Measurements from ENCODE around the gene TBC1D16. TPM values are rescaled to one million over a fixed set of nuclear protein-coding genes. Genes with fewer than 3 reads are reported as not detected.

The TBC1D16 gene, protein sequence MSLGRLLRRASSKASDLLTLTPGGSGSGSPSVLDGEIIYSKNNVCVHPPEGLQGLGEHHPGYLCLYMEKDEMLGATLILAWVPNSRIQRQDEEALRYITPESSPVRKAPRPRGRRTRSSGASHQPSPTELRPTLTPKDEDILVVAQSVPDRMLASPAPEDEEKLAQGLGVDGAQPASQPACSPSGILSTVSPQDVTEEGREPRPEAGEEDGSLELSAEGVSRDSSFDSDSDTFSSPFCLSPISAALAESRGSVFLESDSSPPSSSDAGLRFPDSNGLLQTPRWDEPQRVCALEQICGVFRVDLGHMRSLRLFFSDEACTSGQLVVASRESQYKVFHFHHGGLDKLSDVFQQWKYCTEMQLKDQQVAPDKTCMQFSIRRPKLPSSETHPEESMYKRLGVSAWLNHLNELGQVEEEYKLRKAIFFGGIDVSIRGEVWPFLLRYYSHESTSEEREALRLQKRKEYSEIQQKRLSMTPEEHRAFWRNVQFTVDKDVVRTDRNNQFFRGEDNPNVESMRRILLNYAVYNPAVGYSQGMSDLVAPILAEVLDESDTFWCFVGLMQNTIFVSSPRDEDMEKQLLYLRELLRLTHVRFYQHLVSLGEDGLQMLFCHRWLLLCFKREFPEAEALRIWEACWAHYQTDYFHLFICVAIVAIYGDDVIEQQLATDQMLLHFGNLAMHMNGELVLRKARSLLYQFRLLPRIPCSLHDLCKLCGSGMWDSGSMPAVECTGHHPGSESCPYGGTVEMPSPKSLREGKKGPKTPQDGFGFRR
- total RNA-seq (2021) (89.8 to 96.1 TPM (median 90.4 TPM) in 3 replicates), Bru-seq, nascent RNA (percentile 68 among the genes with signal in this experiment)
- long read RNA-seq, experiment 1, full-length matches to known transcripts: 24 of 238 reads
- long read RNA-seq, experiment 1, partial matches to known transcripts: 36 of 238 reads
- long read RNA-seq, experiment 1, other reads (novel, unspliced or antisense): 178 of 238 reads
- long read RNA-seq, experiment 2, full-length matches to known transcripts: 5 of 105 reads
- long read RNA-seq, experiment 2, partial matches to known transcripts: 13 of 105 reads
- long read RNA-seq, experiment 2, other reads (novel, unspliced or antisense): 87 of 105 reads
- long read RNA-seq, experiment 3, partial matches to known transcripts: 2 of 12 reads
- long read RNA-seq, experiment 3, other reads (novel, unspliced or antisense): 9 of 12 reads

DNA sequence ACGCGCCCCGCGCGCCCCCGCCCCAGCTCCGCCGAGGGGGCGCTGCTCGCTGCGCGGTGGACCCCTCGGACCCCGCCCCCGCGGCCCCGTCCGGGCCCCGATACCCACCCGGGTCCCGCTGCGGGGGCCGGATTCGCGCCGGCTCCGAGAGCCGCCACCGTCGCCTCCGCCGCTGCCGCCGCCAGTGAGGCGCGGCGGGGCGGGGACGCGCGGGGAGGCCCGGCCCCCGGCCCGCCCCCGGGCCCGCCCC lies at the start of gene TBC1D16:
Gene TBC1D16 (minus strand): TSS at position 186 of the 250 bp plus-strand sequence. CDS start 22,325 bp downstream, outside the sequence.
- TF ChIP-seq, protein P1, sequence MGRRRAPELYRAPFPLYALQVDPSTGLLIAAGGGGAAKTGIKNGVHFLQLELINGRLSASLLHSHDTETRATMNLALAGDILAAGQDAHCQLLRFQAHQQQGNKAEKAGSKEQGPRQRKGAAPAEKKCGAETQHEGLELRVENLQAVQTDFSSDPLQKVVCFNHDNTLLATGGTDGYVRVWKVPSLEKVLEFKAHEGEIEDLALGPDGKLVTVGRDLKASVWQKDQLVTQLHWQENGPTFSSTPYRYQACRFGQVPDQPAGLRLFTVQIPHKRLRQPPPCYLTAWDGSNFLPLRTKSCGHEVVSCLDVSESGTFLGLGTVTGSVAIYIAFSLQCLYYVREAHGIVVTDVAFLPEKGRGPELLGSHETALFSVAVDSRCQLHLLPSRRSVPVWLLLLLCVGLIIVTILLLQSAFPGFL (CRISPR knock-in tag; IDR thresholded peaks at IDR 0.05; ENCODE audit: borderline replicate concordance): no peak
- TF ChIP-seq ZNF219 (CRISPR knock-in tag; IDR thresholded peaks at IDR 0.05; ENCODE audit: borderline replicate concordance) (no peak), ESRRA (CRISPR knock-in tag; IDR thresholded peaks at IDR 0.05; ENCODE audit: borderline replicate concordance) (no peak), JUN (CRISPR knock-in tag; IDR thresholded peaks at IDR 0.05) (no peak), ZNF232 (CRISPR knock-in tag; IDR thresholded peaks at IDR 0.05) (no peak)
- TF ChIP-seq, protein P2, sequence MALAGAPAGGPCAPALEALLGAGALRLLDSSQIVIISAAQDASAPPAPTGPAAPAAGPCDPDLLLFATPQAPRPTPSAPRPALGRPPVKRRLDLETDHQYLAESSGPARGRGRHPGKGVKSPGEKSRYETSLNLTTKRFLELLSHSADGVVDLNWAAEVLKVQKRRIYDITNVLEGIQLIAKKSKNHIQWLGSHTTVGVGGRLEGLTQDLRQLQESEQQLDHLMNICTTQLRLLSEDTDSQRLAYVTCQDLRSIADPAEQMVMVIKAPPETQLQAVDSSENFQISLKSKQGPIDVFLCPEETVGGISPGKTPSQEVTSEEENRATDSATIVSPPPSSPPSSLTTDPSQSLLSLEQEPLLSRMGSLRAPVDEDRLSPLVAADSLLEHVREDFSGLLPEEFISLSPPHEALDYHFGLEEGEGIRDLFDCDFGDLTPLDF (CRISPR knock-in tag; IDR thresholded peaks at IDR 0.05): no peak
- TF ChIP-seq, protein P3, sequence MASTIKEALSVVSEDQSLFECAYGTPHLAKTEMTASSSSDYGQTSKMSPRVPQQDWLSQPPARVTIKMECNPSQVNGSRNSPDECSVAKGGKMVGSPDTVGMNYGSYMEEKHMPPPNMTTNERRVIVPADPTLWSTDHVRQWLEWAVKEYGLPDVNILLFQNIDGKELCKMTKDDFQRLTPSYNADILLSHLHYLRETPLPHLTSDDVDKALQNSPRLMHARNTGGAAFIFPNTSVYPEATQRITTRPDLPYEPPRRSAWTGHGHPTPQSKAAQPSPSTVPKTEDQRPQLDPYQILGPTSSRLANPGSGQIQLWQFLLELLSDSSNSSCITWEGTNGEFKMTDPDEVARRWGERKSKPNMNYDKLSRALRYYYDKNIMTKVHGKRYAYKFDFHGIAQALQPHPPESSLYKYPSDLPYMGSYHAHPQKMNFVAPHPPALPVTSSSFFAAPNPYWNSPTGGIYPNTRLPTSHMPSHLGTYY (CRISPR knock-in tag; IDR thresholded peaks at IDR 0.05): no peak
- TF ChIP-seq, protein P4, sequence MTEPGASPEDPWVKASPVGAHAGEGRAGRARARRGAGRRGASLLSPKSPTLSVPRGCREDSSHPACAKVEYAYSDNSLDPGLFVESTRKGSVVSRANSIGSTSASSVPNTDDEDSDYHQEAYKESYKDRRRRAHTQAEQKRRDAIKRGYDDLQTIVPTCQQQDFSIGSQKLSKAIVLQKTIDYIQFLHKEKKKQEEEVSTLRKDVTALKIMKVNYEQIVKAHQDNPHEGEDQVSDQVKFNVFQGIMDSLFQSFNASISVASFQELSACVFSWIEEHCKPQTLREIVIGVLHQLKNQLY (CRISPR knock-in tag; IDR thresholded peaks at IDR 0.05): no peak
- TF ChIP-seq, protein P5, sequence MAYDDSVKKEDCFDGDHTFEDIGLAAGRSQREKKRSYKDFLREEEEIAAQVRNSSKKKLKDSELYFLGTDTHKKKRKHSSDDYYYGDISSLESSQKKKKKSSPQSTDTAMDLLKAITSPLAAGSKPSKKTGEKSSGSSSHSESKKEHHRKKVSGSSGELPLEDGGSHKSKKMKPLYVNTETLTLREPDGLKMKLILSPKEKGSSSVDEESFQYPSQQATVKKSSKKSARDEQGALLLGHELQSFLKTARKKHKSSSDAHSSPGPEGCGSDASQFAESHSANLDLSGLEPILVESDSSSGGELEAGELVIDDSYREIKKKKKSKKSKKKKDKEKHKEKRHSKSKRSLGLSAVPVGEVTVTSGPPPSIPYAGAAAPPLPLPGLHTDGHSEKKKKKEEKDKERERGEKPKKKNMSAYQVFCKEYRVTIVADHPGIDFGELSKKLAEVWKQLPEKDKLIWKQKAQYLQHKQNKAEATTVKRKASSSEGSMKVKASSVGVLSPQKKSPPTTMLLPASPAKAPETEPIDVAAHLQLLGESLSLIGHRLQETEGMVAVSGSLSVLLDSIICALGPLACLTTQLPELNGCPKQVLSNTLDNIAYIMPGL (CRISPR knock-in tag; IDR thresholded peaks at IDR 0.05): no peak
- TF ChIP-seq, protein P6, sequence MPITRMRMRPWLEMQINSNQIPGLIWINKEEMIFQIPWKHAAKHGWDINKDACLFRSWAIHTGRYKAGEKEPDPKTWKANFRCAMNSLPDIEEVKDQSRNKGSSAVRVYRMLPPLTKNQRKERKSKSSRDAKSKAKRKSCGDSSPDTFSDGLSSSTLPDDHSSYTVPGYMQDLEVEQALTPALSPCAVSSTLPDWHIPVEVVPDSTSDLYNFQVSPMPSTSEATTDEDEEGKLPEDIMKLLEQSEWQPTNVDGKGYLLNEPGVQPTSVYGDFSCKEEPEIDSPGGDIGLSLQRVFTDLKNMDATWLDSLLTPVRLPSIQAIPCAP (CRISPR knock-in tag; IDR thresholded peaks at IDR 0.05): no peak
- Mint-ChIP-seq H3K27ac (peak within 1 kb of the TSS; percentile 86), H3K36me3 (peaks cover 6% of the 10 kb centered on the region), H3K27me3 (ENCODE audit: low read depth) (no peaks in the 10 kb centered on the region), H3K4me1 (peaks cover 35% of the 10 kb centered on the region), H3K9me3 (no peaks in the 10 kb centered on the region), H3K4me3 (peak within 1 kb of the TSS; percentile 93)
- no peak for DNase-seq (ENCODE audit: low spot score)
- ChIA-PET CTCF (interaction anchor here (1.3 kb wide), 1 partner anchor 48 kb away, joined by 3 read pairs; no protein-coding TSS in a partner anchor), POLR2A (interaction anchor here (1.2 kb wide), 1 partner anchor 27 kb away, joined by 3 read pairs; no protein-coding TSS in a partner anchor)
- no peak for ATAC-seq

DNA sequence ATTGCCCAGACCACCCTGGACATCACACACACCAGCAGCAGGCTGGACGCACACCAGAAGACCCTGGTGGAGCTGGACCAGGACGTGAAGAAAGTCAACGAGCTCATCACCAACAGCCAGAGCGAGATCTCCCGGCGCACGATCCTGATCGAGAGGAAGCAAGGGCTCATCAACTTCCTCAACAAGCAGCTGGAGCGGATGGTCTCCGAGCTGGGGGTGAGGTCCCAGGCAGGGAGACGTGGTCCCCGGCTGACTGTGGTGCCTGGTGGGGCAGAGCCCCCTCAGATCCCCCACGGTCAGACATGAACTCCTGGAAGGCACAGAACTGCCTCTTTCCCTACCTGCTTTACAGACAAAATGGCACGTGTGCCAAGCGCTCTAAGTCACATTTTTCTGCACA lies 49.1 kb upstream of the TBC1D16 start:
- Mint-ChIP-seq H3K4me1 (peaks cover 8% of the 10 kb centered on the region; the same call in 1 of the 2 replicates), H3K36me3 (no peaks in the 10 kb centered on the region), H3K27me3 (ENCODE audit: low read depth) (no peaks in the 10 kb centered on the region), H3K4me3 (no peak overlapping the region), H3K27ac (no peak overlapping the region), H3K9me3 (no peaks in the 10 kb centered on the region)
- ChIA-PET POLR2A (no interaction called here), CTCF (interaction anchor here (1.3 to 7.1 kb wide), 3 partner anchors 40 to 77 kb away, joined by 3 to 72 read pairs (median 33); no protein-coding TSS in a partner anchor)
- ATAC-seq (no peak), DNase-seq (ENCODE audit: low spot score) (no peak)
- TF ChIP-seq ZNF232 (CRISPR knock-in tag; IDR thresholded peaks at IDR 0.05) (no peak), RELA (CRISPR knock-in tag; IDR thresholded peaks at IDR 0.05; ENCODE audit: borderline replicate concordance) (no peak)
- TF ChIP-seq, protein P7, sequence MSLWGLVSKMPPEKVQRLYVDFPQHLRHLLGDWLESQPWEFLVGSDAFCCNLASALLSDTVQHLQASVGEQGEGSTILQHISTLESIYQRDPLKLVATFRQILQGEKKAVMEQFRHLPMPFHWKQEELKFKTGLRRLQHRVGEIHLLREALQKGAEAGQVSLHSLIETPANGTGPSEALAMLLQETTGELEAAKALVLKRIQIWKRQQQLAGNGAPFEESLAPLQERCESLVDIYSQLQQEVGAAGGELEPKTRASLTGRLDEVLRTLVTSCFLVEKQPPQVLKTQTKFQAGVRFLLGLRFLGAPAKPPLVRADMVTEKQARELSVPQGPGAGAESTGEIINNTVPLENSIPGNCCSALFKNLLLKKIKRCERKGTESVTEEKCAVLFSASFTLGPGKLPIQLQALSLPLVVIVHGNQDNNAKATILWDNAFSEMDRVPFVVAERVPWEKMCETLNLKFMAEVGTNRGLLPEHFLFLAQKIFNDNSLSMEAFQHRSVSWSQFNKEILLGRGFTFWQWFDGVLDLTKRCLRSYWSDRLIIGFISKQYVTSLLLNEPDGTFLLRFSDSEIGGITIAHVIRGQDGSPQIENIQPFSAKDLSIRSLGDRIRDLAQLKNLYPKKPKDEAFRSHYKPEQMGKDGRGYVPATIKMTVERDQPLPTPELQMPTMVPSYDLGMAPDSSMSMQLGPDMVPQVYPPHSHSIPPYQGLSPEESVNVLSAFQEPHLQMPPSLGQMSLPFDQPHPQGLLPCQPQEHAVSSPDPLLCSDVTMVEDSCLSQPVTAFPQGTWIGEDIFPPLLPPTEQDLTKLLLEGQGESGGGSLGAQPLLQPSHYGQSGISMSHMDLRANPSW (CRISPR knock-in tag; conservative IDR thresholded peaks at IDR 0.05; ENCODE audit: low read depth): no peak
- TF ChIP-seq, protein P8, sequence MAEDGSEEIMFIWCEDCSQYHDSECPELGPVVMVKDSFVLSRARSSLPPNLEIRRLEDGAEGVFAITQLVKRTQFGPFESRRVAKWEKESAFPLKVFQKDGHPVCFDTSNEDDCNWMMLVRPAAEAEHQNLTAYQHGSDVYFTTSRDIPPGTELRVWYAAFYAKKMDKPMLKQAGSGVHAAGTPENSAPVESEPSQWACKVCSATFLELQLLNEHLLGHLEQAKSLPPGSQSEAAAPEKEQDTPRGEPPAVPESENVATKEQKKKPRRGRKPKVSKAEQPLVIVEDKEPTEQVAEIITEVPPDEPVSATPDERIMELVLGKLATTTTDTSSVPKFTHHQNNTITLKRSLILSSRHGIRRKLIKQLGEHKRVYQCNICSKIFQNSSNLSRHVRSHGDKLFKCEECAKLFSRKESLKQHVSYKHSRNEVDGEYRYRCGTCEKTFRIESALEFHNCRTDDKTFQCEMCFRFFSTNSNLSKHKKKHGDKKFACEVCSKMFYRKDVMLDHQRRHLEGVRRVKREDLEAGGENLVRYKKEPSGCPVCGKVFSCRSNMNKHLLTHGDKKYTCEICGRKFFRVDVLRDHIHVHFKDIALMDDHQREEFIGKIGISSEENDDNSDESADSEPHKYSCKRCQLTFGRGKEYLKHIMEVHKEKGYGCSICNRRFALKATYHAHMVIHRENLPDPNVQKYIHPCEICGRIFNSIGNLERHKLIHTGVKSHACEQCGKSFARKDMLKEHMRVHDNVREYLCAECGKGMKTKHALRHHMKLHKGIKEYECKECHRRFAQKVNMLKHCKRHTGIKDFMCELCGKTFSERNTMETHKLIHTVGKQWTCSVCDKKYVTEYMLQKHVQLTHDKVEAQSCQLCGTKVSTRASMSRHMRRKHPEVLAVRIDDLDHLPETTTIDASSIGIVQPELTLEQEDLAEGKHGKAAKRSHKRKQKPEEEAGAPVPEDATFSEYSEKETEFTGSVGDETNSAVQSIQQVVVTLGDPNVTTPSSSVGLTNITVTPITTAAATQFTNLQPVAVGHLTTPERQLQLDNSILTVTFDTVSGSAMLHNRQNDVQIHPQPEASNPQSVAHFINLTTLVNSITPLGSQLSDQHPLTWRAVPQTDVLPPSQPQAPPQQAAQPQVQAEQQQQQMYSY (CRISPR knock-in tag; IDR thresholded peaks at IDR 0.05): no peak
